GM11168 (cell line): ENCODE data around the gene POLR2A.

Experiments
- in situ Hi-C: fragments of 300-500 bp; cut with MboI; formaldehyde crosslinking; loops from one replicate; pipeline ENCODE4 v1.12.0; 2022; ENCODE audit warnings: low sequenced_read_pairs; ENCODE audit not compliant: unreplicated experiment

The POLR2A gene

GRCh38 chr17:7484067-7484918, at the start of gene POLR2A:
POLR2A (plus strand) TSS chr17:7484366.
- in situ Hi-C loops: no loop called here

GRCh38 chr17:7435676-7436555, 48.2 kb upstream of the POLR2A start:
- in situ Hi-C loops: loop anchor here (10.0 kb wide), 1 partner anchor 161 kb away; no protein-coding TSS in a partner anchor

- in situ Hi-C loops: loop anchor here (10.0 kb wide), 1 partner anchor 162 kb away; no protein-coding TSS in a partner anchor
Observed at GRCh38 chr17:7436556-7437368, 47.4 kb upstream of the POLR2A start.

- in situ Hi-C loops: loop anchor here (10.0 kb wide), 1 partner anchor 163 kb away; no protein-coding TSS in a partner anchor
Observed at GRCh38 chr17:7437369-7437863, 46.8 kb upstream of the POLR2A start.

- in situ Hi-C loops: loop anchor here (10.0 kb wide), 1 partner anchor 163 kb away; no protein-coding TSS in a partner anchor
Observed at GRCh38 chr17:7437950-7438614, 46.1 kb upstream of the POLR2A start.

- in situ Hi-C loops: loop anchor here (10.0 kb wide), 1 partner anchor 164 kb away; no protein-coding TSS in a partner anchor
Observed at GRCh38 chr17:7438656-7439460, 45.3 kb upstream of the POLR2A start.

- in situ Hi-C loops: loop anchor here (10.0 kb wide), 1 partner anchor 165 kb away; no protein-coding TSS in a partner anchor
Observed at GRCh38 chr17:7439462-7440112, 44.6 kb upstream of the POLR2A start, which contains the start of gene FGF11. FGF11 (plus strand) TSS chr17:7439512; CDS start chr17:7439621, 109 bp downstream.

GRCh38 chr17:7440113-7440833, 43.9 kb upstream of the POLR2A start:
- in situ Hi-C loops: no loop called here

- in situ Hi-C loops: no loop called here
Observed at GRCh38 chr17:7440834-7441195, 43.4 kb upstream of the POLR2A start.

GRCh38 chr17:7441266-7441665, 42.9 kb upstream of the POLR2A start:
- in situ Hi-C loops: no loop called here

GRCh38 chr17:7442142-7442541, 42.0 kb upstream of the POLR2A start:
- in situ Hi-C loops: no loop called here

- in situ Hi-C loops: no loop called here
Observed at GRCh38 chr17:7443499-7444485, 40.4 kb upstream of the POLR2A start.

GRCh38 chr17:7444682-7445618, 39.2 kb upstream of the POLR2A start, which contains the start of gene CHRNB1:
CHRNB1 (plus strand) TSS chr17:7445061; CDS start chr17:7445128, 67 bp downstream.
- in situ Hi-C loops: no loop called here

- in situ Hi-C loops: no loop called here
Observed at GRCh38 chr17:7445619-7445968, 38.6 kb upstream of the POLR2A start.

GRCh38 chr17:7448461-7448860, 35.7 kb upstream of the POLR2A start:
- in situ Hi-C loops: no loop called here
